HEK293 (cell line): ENCODE results near the gene CPO.

Experiments used
- CTCF ChIP-seq: fragments of 450-650 bp; formaldehyde crosslinking; IDR thresholded peaks from 2 replicates; pipeline ENCODE4 v1.5.1; 2016; ENCODE audit warnings: missing biosample characterization, missing genetic modification characterization
- KLF16 ChIP-seq: fragments of 450-650 bp; formaldehyde crosslinking; IDR thresholded peaks from 2 replicates; pipeline ENCODE4 v1.5.1; 2017; ENCODE audit warnings: missing biosample characterization, missing genetic modification characterization
- PATZ1 ChIP-seq: fragments of 450-650 bp; formaldehyde crosslinking; IDR thresholded peaks from 2 replicates; pipeline ENCODE4 v1.5.1; 2016; ENCODE audit warnings: missing biosample characterization, missing genetic modification characterization
- ZFP3 ChIP-seq: fragments of 450-650 bp; formaldehyde crosslinking; IDR thresholded peaks from 2 replicates; pipeline ENCODE4 v1.5.1; 2016; ENCODE audit warnings: low read depth, missing biosample characterization, missing genetic modification characterization
- ZNF24 ChIP-seq: fragments of 450-650 bp; formaldehyde crosslinking; IDR thresholded peaks from 2 replicates; pipeline ENCODE4 v1.5.1; 2016; ENCODE audit warnings: missing biosample characterization, missing genetic modification characterization
- ZNF394 ChIP-seq: fragments of 450-650 bp; formaldehyde crosslinking; IDR thresholded peaks from 2 replicates; pipeline ENCODE4 v1.5.1; 2016; ENCODE audit warnings: missing biosample characterization, missing genetic modification characterization, mild to moderate bottlenecking, moderate library complexity, borderline replicate concordance
- ZNF449 ChIP-seq: fragments of 450-650 bp; formaldehyde crosslinking; IDR thresholded peaks from 2 replicates; pipeline ENCODE4 v1.5.1; 2017; ENCODE audit warnings: missing biosample characterization, mild to moderate bottlenecking, missing genetic modification characterization, moderate library complexity
- ZNF639 ChIP-seq: fragments of 450-650 bp; formaldehyde crosslinking; IDR thresholded peaks from 2 replicates; pipeline ENCODE4 v1.5.1; 2016; ENCODE audit warnings: missing biosample characterization, missing genetic modification characterization
- ZNF785 ChIP-seq: fragments of 450-650 bp; formaldehyde crosslinking; IDR thresholded peaks from 2 replicates; pipeline ENCODE4 v1.5.1; 2016; ENCODE audit warnings: missing biosample characterization, missing genetic modification characterization
- ZNF792 ChIP-seq: fragments of 450-650 bp; formaldehyde crosslinking; IDR thresholded peaks from 2 replicates; pipeline ENCODE4 v1.5.1; 2016; ENCODE audit warnings: missing biosample characterization, missing genetic modification characterization
- ZNF830 ChIP-seq: fragments of 450-650 bp; IDR thresholded peaks from 2 replicates; pipeline ENCODE4 v1.5.0; 2018; ENCODE audit warnings: missing biosample characterization, missing genetic modification characterization, low read depth, mild to moderate bottlenecking, moderate library complexity

GRCh38 chr2:206978746-206979145, 39.4 kb downstream of the CPO start:
- TF ChIP-seq PATZ1 (tag by site-specific recombination) (no peak), ZNF785 (tag by site-specific recombination) (no peak), ZNF639 (tag by site-specific recombination) (no peak), ZNF792 (tag by site-specific recombination) (no peak), ZNF24 (tag by site-specific recombination) (no peak), ZFP3 (tag by site-specific recombination) (no peak), KLF16 (tag by site-specific recombination) (no peak), CTCF (tag by site-specific recombination) (no peak), ZNF394 (tag by site-specific recombination) (no peak), ZNF449 (tag by site-specific recombination) (no peak), ZNF830 (tag by site-specific recombination) (no peak)
